Measurements from ENCODE around the gene PHYKPL.

PHYKPL gene

GRCh38 chr5:178227138-178227659, 5.4 kb downstream of the PHYKPL start:
- H3K27me3 ChIP-seq (ENCODE audit: control insufficient read depth, insufficient read depth, low read length, poor library complexity, severe bottlenecking), result no peaks in the 10 kb centered on the region
- H3K27ac ChIP-seq (ENCODE audit: insufficient read depth, low read depth, low read length, poor library complexity, severe bottlenecking), result no peak overlapping the region
- peaks cover 27% of the 10 kb centered on the region for H3K4me1 ChIP-seq (ENCODE audit: control insufficient read depth, insufficient read depth, low read length)
- H3K9me3 ChIP-seq (ENCODE audit: control insufficient read depth, low read length), result no peaks in the 10 kb centered on the region
- H3K36me3 ChIP-seq (ENCODE audit: control insufficient read depth, insufficient read depth, low read length), result peaks cover 13% of the 10 kb centered on the region
- H3K4me3 ChIP-seq (ENCODE audit: insufficient read depth, low read depth, low read length), result no peak overlapping the region
- 81 to 84% methylated on average over 4 of the region's 4 CpGs for WGBS, 2 experiments

GRCh38 chr5:178225174-178225573, 7.4 kb downstream of the PHYKPL start:
- H3K27me3 ChIP-seq (ENCODE audit: control insufficient read depth, insufficient read depth, low read length, poor library complexity, severe bottlenecking), result no peaks in the 10 kb centered on the region
- no peak overlapping the region for H3K4me3 ChIP-seq (ENCODE audit: insufficient read depth, low read depth, low read length)
- no peak overlapping the region for H3K27ac ChIP-seq (ENCODE audit: insufficient read depth, low read depth, low read length, poor library complexity, severe bottlenecking)
- WGBS, 2 experiments, result 94% methylated on average over 6 of the region's 6 CpGs
- H3K9me3 ChIP-seq (ENCODE audit: control insufficient read depth, low read length), result no peaks in the 10 kb centered on the region
- H3K4me1 ChIP-seq (ENCODE audit: control insufficient read depth, insufficient read depth, low read length), result peaks cover 17% of the 10 kb centered on the region
- H3K36me3 ChIP-seq (ENCODE audit: control insufficient read depth, insufficient read depth, low read length), result peaks cover 15% of the 10 kb centered on the region

- H3K4me1 ChIP-seq (ENCODE audit: control insufficient read depth, insufficient read depth, low read length), result peaks cover 17% of the 10 kb centered on the region
- no peak overlapping the region for H3K27ac ChIP-seq (ENCODE audit: insufficient read depth, low read depth, low read length, poor library complexity, severe bottlenecking)
- H3K9me3 ChIP-seq (ENCODE audit: control insufficient read depth, low read length), result no peaks in the 10 kb centered on the region
- H3K36me3 ChIP-seq (ENCODE audit: control insufficient read depth, insufficient read depth, low read length), result peaks cover 15% of the 10 kb centered on the region
- H3K4me3 ChIP-seq (ENCODE audit: insufficient read depth, low read depth, low read length), result no peak overlapping the region
- H3K27me3 ChIP-seq (ENCODE audit: control insufficient read depth, insufficient read depth, low read length, poor library complexity, severe bottlenecking), result no peaks in the 10 kb centered on the region
- 92 to 95% methylated on average over 17 of the region's 17 CpGs for WGBS, 2 experiments
These were observed 8.2 kb downstream of the PHYKPL start for GRCh38 chr5:178224403-178224802.

- H3K27me3 ChIP-seq (ENCODE audit: control insufficient read depth, insufficient read depth, low read length, poor library complexity, severe bottlenecking), result no peaks in the 10 kb centered on the region
- no peaks in the 10 kb centered on the region for H3K9me3 ChIP-seq (ENCODE audit: control insufficient read depth, low read length)
- peaks cover 15% of the 10 kb centered on the region for H3K36me3 ChIP-seq (ENCODE audit: control insufficient read depth, insufficient read depth, low read length)
- WGBS, 2 experiments, result 66 to 67% methylated on average over 13 of the region's 13 CpGs
- no peak overlapping the region for H3K27ac ChIP-seq (ENCODE audit: insufficient read depth, low read depth, low read length, poor library complexity, severe bottlenecking)
- no peak overlapping the region for H3K4me3 ChIP-seq (ENCODE audit: insufficient read depth, low read depth, low read length)
- peaks cover 17% of the 10 kb centered on the region for H3K4me1 ChIP-seq (ENCODE audit: control insufficient read depth, insufficient read depth, low read length)
These were observed 8.7 kb downstream of the PHYKPL start for GRCh38 chr5:178223828-178224335.

GRCh38 chr5:178223196-178223773, 9.3 kb downstream of the PHYKPL start:
- no peak overlapping the region for H3K27ac ChIP-seq (ENCODE audit: insufficient read depth, low read depth, low read length, poor library complexity, severe bottlenecking)
- H3K27me3 ChIP-seq (ENCODE audit: control insufficient read depth, insufficient read depth, low read length, poor library complexity, severe bottlenecking), result no peaks in the 10 kb centered on the region
- WGBS, 2 experiments, result 89 to 90% methylated on average over 5 of the region's 5 CpGs
- H3K36me3 ChIP-seq (ENCODE audit: control insufficient read depth, insufficient read depth, low read length), result peaks cover 12% of the 10 kb centered on the region
- peaks cover 17% of the 10 kb centered on the region for H3K4me1 ChIP-seq (ENCODE audit: control insufficient read depth, insufficient read depth, low read length)
- H3K4me3 ChIP-seq (ENCODE audit: insufficient read depth, low read depth, low read length), result no peak overlapping the region
- H3K9me3 ChIP-seq (ENCODE audit: control insufficient read depth, low read length), result no peaks in the 10 kb centered on the region

GRCh38 chr5:178222292-178222691, 10.3 kb downstream of the PHYKPL start:
- no peaks in the 10 kb centered on the region for H3K9me3 ChIP-seq (ENCODE audit: control insufficient read depth, low read length)
- 96 to 97% methylated on average over 15 of the region's 15 CpGs for WGBS, 2 experiments
- no peak overlapping the region for H3K27ac ChIP-seq (ENCODE audit: insufficient read depth, low read depth, low read length, poor library complexity, severe bottlenecking)
- H3K4me3 ChIP-seq (ENCODE audit: insufficient read depth, low read depth, low read length), result no peak overlapping the region
- no peaks in the 10 kb centered on the region for H3K27me3 ChIP-seq (ENCODE audit: control insufficient read depth, insufficient read depth, low read length, poor library complexity, severe bottlenecking)
- H3K36me3 ChIP-seq (ENCODE audit: control insufficient read depth, insufficient read depth, low read length), result peaks cover 13% of the 10 kb centered on the region
- peaks cover 17% of the 10 kb centered on the region for H3K4me1 ChIP-seq (ENCODE audit: control insufficient read depth, insufficient read depth, low read length)

- no peaks in the 10 kb centered on the region for H3K9me3 ChIP-seq (ENCODE audit: control insufficient read depth, low read length)
- WGBS, 2 experiments, result 76 to 97% methylated on average over 4 to 5 of the region's 5 CpGs
- H3K4me1 ChIP-seq (ENCODE audit: control insufficient read depth, insufficient read depth, low read length), result peaks cover 17% of the 10 kb centered on the region
- H3K27ac ChIP-seq (ENCODE audit: insufficient read depth, low read depth, low read length, poor library complexity, severe bottlenecking), result no peak overlapping the region
- H3K27me3 ChIP-seq (ENCODE audit: control insufficient read depth, insufficient read depth, low read length, poor library complexity, severe bottlenecking), result no peaks in the 10 kb centered on the region
- peaks cover 17% of the 10 kb centered on the region for H3K36me3 ChIP-seq (ENCODE audit: control insufficient read depth, insufficient read depth, low read length)
- no peak overlapping the region for H3K4me3 ChIP-seq (ENCODE audit: insufficient read depth, low read depth, low read length)
These were observed 10.7 kb downstream of the PHYKPL start for GRCh38 chr5:178221853-178222252.

GRCh38 chr5:178221282-178221681, 11.3 kb downstream of the PHYKPL start:
- H3K27ac ChIP-seq (ENCODE audit: insufficient read depth, low read depth, low read length, poor library complexity, severe bottlenecking), result no peak overlapping the region
- H3K4me1 ChIP-seq (ENCODE audit: control insufficient read depth, insufficient read depth, low read length), result peaks cover 17% of the 10 kb centered on the region
- H3K9me3 ChIP-seq (ENCODE audit: control insufficient read depth, low read length), result no peaks in the 10 kb centered on the region
- peaks cover 23% of the 10 kb centered on the region for H3K36me3 ChIP-seq (ENCODE audit: control insufficient read depth, insufficient read depth, low read length)
- H3K4me3 ChIP-seq (ENCODE audit: insufficient read depth, low read depth, low read length), result no peak overlapping the region
- 92 to 97% methylated on average over 3 of the region's 3 CpGs for WGBS, 2 experiments
- H3K27me3 ChIP-seq (ENCODE audit: control insufficient read depth, insufficient read depth, low read length, poor library complexity, severe bottlenecking), result no peaks in the 10 kb centered on the region

- Histone ChIP-seq H3K4me3 (ENCODE audit: insufficient read depth, low read depth, low read length) (no peak overlapping the region), H3K36me3 (ENCODE audit: control insufficient read depth, insufficient read depth, low read length) (peaks cover 30% of the 10 kb centered on the region), H3K27ac (ENCODE audit: insufficient read depth, low read depth, low read length, poor library complexity, severe bottlenecking) (no peak overlapping the region), H3K9me3 (ENCODE audit: control insufficient read depth, low read length) (no peaks in the 10 kb centered on the region), H3K4me1 (ENCODE audit: control insufficient read depth, insufficient read depth, low read length) (peaks cover 10% of the 10 kb centered on the region), H3K27me3 (ENCODE audit: control insufficient read depth, insufficient read depth, low read length, poor library complexity, severe bottlenecking) (no peaks in the 10 kb centered on the region)
- 97 to 100% methylated on average over 1 to 2 of the region's 3 CpGs for WGBS, 2 experiments
These were observed 13.8 kb downstream of the PHYKPL start for GRCh38 chr5:178218827-178219226.

GRCh38 chr5:178218237-178218776, 14.3 kb downstream of the PHYKPL start:
- H3K27me3 ChIP-seq (ENCODE audit: control insufficient read depth, insufficient read depth, low read length, poor library complexity, severe bottlenecking), result no peaks in the 10 kb centered on the region
- no peak overlapping the region for H3K27ac ChIP-seq (ENCODE audit: insufficient read depth, low read depth, low read length, poor library complexity, severe bottlenecking)
- peaks cover 5% of the 10 kb centered on the region for H3K4me1 ChIP-seq (ENCODE audit: control insufficient read depth, insufficient read depth, low read length)
- H3K36me3 ChIP-seq (ENCODE audit: control insufficient read depth, insufficient read depth, low read length), result peaks cover 30% of the 10 kb centered on the region
- WGBS, 2 experiments, result 85% methylated on average over 5 of the region's 5 CpGs
- no peaks in the 10 kb centered on the region for H3K9me3 ChIP-seq (ENCODE audit: control insufficient read depth, low read length)
- no peak overlapping the region for H3K4me3 ChIP-seq (ENCODE audit: insufficient read depth, low read depth, low read length)
